ENCODE data around the gene SURF1.
"Not testable (repeated sequence)": the region's sequence is repeated elsewhere in the genome, so short reads cannot be mapped to it uniquely, and the experiment has no call there.

SURF1 gene

DNA sequence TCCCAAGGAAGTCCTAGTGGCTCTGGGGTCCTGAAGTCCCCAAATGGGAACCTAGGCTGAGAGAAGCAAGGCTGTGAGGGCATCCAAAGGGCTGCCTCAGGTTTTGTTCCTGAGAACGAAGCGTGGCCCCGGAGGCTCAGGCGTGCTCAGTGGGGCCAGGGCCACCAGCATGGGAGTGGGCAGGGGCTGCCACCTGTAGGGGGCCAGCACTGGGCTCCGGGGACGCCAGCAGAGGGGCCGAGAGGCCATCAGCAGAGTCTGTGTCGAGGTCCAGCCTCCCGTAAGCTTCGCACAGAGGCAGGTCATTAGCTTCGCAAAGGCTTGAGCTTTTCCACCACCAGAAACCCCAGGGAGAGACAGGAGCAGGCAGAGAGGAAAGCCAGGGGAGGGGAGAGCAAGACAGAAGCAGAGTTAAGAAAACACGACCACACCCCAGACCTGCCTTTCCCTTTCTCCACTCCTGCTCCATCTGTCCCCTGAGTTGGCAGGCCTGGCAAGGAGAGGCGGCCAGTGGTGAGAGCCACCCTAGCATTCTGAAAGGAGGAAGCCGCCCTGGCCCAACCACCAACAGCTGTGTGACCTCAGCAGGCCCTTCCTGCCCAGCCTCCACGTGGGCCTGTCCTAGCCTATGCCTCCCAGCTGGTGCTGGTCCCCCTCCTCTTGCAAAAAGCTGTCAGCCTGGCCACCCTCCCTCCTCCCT, 14.8 kb downstream of the SURF1 start:
- DNase-seq, result no peak

DNA sequence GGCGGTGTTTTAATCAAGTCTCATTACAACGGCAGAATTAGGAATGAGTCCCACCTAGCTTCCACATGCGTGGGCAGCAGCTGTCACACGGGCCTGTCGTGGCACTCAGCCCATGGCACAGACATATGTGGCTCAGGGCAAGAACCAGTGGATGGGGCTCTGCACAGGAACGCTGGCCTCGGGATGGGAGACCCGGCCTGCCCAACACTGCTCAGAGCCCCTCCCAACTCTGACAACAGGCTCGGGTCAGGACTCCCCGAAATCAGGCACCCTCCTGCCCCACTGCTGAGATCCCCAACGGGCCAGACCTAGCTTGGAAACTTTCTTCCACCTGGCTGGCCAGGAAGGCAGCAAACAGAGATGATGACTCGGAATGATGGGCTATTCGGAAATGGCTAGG, 15.4 kb downstream of the SURF1 start:
- DNase-seq, result no peak

- DNase-seq, result no peak
Observed at GRCh38 chr9:133340256-133340655, 16.0 kb downstream of the SURF1 start.

DNA sequence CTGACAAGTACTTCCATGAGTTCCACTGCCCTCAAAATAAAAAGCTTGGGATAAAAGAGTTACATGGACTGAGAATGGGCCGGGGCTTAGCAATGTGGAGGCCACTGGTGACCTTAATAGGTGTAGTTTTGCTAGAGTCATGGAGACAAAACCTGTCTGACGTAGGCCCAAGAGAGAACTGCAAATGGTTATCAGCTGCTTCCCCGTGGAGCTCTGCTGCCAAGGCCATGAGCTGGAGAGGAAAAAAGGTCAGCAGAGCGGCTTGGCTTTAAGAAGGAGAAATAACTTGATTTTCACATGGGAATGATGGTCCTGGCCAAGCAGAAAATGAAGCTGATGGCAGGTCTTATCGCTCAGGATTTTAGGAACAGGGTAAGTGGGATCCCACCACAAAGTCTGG, 16.6 kb downstream of the SURF1 start:
- DNase-seq, result no peak

DNA sequence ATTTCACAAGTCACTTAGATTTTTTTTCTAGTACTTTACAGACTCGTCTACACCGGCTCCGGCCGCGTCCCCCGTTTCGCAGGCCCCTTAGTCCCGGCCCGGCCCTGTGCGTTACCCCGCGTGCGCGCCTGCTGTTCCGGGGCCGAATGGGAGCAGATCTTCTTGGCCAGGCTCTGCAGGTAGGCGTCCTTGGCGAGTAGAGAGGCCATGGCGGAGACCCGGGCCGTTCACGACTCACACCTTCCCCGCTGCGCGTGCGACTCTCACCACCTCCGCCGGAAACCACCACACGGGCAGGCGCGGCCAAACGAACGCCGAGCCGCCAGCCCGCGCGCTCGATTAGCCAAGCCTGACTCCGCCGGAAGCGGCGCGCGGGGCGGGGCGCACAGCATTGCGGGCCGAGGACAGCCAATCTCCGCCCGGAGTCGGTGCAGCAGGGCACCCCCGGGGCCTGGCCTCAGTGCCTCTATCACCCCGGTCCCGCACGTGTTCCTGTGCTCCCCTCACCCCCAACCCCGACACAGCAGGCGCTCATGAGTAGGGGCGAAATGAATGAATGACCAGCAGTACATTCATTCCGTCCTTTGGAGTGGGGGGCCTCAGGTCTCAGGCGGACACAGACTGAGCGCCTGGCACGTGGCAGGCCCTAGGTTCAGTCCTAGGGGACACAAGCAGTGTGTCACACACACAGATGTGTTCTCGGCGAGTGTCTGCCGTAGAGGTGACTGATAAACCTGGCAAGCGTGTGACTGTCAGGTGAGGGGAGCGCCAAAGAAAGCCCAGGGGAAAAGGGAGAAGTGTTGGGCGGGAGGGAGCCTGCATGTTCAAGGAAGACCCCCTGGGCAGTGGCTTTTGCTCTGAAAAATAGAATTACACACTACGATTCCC, 20.1 kb downstream of the SURF1 start, which contains the start of gene SURF6:
TSS of gene SURF6 (minus strand) at position 265 of the 888 bp plus-strand sequence. CDS start at position 209, 56 bp downstream.
- DNase-seq, result peak; percentile 95

DNA sequence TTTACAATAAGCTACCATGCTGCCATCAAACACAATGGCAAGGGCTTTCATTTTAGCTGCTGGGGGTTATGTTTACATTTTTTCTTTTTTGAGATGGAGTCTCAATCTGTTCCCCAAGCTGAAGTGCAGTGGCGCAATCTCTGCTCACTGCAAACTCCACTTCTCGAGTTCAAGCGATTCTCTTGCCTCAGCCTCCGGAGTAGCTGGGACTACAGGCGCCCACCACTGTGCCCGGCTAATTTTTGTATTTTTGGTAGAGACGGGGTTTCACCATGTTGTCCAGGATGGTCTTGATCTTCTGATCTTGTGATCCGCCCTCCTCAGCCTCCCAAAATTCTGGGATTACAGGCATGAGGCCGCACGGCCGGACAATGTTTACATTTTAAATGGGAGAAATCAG, 21.4 kb downstream of the SURF1 start:
- DNase-seq, result not testable (repeated sequence)

GRCh38 chr9:133334161-133334560, 22.1 kb downstream of the SURF1 start:
- no peak for DNase-seq

DNA sequence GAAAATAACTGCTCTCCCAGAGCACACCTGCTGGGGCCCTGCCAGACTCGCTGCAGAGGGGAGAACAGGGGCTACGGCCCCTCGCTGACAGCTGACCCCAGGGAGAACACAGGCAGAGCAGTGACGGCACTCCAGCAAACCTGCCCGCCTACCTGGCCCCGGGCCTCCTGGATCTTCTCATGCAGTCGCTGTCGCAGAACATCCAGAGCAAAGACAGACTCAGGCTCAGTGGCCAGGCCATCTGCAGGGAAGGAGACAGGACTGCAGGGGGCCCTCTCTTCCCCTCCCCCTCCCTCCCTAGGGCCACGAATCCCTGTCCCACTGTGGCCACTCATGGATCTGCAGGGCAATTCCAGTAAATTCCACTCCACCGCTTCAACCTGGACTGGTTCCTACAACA, 22.7 kb downstream of the SURF1 start:
- no peak for DNase-seq

- no peak for DNase-seq
Observed at GRCh38 chr9:133333011-133333410, 23.3 kb downstream of the SURF1 start.

DNA sequence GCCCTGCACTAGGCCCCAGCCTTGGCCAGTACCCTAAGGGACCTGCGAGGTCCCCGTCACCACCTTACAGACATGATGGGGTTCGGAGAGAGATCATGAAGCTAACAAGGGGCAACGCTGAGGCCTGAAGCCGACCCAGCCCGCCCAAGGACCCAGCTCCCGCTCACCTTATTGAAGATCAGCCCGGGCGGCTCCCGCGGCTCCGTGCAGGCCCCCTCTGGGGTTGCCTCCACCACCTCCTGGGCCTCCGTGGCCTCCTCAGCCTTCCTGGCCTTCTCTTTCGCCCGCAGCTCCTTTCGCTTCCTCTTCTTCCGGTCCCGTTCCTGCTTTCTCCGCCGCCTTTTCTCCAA, 23.9 kb downstream of the SURF1 start:
- DNase-seq, result no peak

GRCh38 chr9:133331641-133332380, 24.5 kb downstream of the SURF1 start:
- DNase-seq, result no peak

DNA sequence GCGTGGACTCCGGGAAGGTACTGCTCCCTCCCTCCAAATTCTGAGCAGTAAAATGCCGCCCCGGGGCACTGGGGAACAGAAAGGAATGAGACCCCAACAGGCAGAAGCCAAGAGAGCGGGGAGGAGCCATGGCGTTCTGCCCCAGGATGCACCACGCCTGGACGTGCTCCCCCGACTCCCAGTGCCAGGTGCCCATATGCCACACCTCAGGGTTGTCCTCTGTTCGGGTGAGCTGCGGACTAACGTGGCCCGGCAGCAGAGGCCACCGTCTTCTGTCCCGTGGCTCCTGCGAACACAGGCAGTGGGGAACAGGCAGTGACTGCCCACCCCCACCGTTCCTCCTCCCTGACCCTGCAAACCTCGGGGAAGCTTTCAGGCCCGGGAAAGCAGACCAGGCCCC, 25.1 kb downstream of the SURF1 start:
- no peak for DNase-seq

DNA sequence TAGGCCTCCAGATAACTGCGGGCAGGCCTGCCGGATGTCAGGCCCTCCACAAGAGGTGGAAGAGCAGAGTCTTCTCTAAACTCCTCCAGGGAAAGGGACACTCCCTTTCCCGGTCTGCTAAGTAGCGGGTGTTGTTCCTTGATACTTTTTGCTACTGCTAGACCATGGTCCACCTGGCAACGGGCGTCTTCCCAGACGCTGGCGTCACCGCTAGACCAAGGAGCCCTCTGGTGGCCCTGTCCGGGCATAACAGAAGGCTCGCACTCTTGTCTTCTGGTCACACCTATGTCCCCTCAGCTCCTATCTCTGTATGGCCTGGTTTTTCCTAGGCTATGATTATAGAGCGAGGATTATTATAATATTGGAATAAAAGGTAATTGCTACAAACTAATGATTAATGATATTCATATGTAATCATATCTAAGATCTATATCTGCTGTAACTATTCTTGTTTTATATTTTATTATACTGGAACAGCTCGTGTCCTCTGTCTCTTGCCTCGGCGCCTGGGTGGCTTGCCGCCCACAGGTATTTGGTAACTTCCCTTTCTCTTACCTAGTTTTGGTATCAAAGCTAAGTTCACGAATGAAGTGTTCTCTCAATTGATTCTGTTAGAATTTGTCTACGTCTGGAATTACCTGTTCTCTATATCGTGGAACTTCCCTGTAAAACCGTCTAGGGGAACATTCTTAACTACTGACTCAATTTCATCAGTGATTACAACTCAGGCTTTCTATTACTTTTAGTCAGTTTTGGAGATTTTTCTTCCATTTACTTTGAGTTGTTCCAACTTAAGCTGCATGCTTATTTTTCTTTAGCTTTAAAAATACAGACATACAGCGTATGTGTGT, 26.8 kb downstream of the SURF1 start:
- DNase-seq, result not testable (repeated sequence)

DNA sequence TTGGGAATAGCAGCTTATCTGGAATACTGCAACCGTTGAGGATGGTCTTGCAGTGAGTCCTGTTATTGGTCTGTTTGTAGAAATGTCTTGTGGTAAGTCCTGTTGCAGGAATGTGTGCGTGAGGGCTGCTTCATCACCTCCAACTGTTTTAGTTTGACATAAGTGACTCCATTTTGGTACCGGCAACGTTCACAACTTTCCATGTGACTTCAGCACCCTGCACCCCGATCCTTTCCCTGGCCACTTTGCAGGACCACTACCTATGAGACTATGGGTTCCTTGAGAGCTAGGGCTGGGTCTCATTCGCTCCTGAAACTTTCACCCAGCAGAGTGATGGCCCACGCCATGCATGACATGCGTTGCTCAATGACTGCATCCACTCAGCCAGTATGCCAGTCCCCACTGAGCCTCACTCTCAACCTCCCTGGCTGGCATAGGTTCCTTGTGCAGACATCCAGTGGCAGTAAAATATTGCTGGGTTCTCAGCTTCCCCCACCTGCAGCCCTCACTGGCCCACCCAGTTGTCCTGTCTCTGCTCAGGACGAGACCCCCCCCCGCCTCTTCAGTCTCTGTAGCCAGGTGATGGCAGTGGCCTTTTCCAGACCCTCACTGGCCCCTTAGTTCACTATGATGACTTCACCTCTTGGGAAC, 28.3 kb downstream of the SURF1 start:
- no peak for DNase-seq

DNA sequence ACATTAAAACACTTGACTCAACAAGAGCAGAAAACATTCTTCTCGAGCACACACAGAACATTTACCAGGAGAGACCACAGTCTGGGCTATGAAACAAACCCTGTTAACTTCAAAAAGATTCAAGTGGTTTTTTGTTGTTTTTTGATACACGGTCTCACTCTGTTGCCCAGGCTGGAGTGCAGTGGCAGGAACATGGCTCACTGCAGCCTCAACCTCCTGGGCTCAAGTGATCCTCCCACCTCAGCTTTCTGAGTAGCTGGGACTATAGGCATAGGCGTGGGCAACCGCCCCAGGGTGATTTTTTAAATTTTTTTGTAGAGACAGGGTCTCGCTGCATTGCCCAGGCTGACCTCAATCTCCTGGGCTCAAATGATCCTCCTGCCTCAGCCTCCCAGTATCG, 29.3 kb downstream of the SURF1 start:
- DNase-seq, result not testable (repeated sequence)

DNA sequence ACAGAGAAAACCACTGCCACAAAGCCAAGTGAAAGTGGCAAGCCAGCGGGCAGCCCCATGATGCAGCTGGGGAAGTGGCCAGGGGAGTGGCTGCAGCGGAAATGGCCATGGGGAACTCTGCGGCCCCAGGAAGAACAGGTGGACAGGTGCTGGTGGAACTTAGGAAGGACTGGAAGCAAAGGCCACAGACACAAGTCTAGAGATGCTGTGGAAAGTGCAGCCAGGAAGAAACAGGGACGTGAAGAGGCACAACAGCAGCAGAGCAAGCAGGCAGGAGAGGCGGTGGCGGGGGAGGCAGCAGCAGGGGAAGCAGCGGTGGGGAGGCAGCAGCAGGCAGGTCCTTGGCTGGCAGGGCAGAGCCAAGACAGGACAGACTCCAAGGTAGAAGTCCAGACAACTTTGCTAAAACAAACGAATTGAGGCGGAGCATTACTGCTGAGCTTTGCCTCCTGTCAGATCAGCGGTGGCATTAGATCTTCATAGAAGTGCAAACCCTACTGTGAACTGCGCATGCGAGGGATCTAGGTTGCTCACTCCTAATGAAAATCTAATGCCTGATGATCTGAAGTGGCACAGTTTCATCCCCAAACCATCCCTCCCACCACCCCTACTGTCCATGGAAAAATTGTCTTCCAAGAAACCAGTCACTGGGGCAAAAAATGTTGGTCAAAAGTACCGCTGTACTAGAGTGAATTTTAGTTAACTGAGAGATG, 32.1 kb downstream of the SURF1 start:
- no peak for DNase-seq

DNA sequence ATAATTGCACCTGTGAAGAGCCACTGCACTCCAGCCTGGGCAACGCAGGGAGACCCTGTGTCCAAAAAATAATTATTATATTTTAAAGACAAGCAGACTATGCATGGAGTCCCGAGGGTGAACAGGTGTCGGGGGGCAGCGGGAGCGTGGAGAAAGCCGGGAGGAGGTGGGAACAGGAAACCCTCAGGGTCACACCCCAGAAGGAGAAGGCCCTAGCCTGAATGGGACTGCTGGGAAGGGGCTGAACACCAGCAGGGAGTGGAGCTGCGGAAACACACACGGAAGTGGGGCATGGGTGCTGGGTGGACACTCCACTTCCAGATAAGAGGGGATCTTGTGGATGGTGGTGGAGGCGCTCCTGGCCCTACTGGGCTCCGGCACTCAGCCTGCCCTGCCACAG, 33.1 kb downstream of the SURF1 start:
- no peak for DNase-seq

DNA sequence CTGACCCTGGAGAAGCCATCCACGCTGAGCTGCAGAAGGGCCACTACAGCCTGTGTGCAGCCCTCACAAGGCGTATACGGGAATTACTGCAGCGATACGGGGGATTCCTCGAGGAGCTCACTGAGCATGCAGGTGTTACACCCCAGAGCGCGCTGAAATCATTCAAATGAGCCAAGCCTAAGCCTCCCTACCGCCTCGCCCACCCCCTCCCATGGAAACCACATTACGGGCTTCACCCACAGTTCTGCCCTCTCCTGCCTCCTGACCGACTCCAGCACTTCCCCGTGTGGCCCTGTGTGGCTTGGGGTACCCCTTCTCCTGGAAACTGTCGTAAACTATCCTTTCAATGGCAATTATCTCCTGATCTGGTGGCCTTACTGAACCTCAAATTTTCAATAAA, 33.6 kb downstream of the SURF1 start:
- DNase-seq, result no peak

DNA sequence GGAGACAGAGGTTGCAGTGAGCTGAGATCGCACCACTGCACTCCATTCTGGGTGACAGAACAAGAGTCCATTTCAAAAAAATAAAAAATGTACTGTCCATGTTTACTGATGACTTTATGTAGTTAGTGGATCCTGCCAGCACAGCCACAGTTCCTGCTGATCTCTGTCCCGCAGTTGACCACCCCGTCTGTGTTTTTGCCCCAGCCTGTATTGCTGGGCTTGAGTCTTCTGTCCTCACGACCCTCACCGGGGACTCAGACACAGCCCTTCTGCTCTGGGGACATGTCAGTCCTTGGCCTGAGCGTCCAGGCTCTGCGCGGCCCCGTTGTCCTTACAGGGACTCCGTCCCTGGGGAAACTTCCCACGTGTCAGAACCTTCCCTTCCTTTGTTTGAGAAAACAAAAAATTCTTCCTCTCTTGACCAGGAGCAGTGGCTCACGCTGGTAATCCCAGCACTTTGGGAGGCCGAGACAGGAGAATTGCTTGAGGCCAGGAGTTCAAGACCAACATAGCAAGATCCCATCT, 34.8 kb downstream of the SURF1 start:
- DNase-seq, result no peak

DNA sequence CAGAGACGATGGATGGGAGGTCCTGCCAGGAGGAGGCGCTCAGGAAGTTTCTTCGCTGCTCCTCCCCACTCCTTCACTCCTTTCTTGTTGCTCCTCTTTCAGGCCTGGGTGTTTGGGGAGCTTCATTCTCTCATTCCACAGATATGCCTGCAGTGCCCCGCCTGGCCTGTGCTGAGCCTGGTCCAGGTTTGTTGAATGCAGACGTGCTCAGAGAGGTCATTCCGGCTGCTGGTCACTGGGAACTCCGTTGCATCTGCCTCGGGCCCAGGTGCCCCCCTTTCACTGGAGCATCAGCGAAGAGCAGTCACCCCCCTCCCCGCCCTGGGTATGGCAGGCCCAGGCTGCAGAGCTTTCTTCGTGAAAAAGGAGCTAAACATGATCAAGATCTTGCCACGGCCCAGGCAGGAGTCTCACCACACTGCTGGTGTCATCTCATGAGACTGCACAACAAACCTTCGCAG, 35.8 kb downstream of the SURF1 start:
- DNase-seq, result no peak

DNA sequence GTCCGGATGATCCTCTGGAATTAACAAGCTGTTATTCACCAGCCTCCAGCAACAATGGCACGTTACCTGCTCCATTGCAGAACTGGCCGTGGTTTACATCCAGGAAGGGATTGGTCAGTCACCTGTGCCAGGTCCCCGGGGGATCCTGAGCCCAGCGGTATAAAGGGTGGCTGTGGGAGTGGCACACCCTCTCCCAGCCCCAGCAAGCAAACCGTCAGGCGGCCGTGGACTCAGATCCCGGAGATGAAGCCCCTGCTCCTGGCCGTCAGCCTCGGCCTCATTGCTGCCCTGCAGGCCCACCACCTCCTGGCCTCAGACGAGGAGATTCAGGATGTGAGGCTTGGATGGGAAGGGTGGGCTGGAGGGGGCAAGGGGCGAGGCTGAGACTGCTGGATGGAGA, 38.7 kb downstream of the SURF1 start:
- not testable (repeated sequence) for DNase-seq
